SJCRH30 (cell line): ENCODE results near the gene MRRF. TPM values are rescaled to one million over a fixed set of nuclear protein-coding genes. Genes with fewer than 3 reads are reported as not detected.
A peak's percentile ranks its signal among the peaks of the same experiment; 100 is the strongest.

Experiments used
- DNase-seq, 2 experiments: peaks; one replicate each; pipeline ENCODE4 v3.0.0-alpha.2; 2015 to 2020
- H3K27ac ChIP-seq: fragments of 250-450 bp; sonication (Bioruptor Pico); 2 replicates; pipeline ENCODE4 v1.5.1; 2020; ENCODE audit warnings: mild to moderate bottlenecking, moderate library complexity
- H3K27me3 ChIP-seq: fragments of 250-450 bp; sonication (Bioruptor Pico); 2 replicates; pipeline ENCODE4 v1.5.1; 2020; ENCODE audit warnings: mild to moderate bottlenecking, moderate library complexity
- H3K36me3 ChIP-seq: fragments of 250-450 bp; sonication (Bioruptor Pico); 2 replicates; pipeline ENCODE4 v1.5.1; 2020; ENCODE audit warnings: mild to moderate bottlenecking, moderate library complexity
- H3K4me1 ChIP-seq: fragments of 250-450 bp; sonication (Bioruptor Pico); 2 replicates; pipeline ENCODE4 v1.5.1; 2020; ENCODE audit warnings: mild to moderate bottlenecking, moderate library complexity
- H3K4me3 ChIP-seq: fragments of 250-450 bp; sonication (Bioruptor Pico); 2 replicates; pipeline ENCODE4 v1.5.1; 2020; ENCODE audit warnings: mild to moderate bottlenecking, moderate library complexity
- H3K9me3 ChIP-seq: fragments of 250-450 bp; sonication (Bioruptor Pico); replicated peaks from 2 replicates; pipeline ENCODE4 v1.5.1; 2020; ENCODE audit warnings: mild to moderate bottlenecking, moderate library complexity
- total RNA-seq: library from RNA; depleted of rRNA; stranded (reverse); fragments of >200 nt; shearing (Covaris generic); gene quantifications from 2 replicates; pipeline ENCODE4 v1.2.3, GENCODE V29; 2014

MRRF gene
- total RNA-seq, 1 experiment from 2014 or later, result 68.0 TPM

DNA sequence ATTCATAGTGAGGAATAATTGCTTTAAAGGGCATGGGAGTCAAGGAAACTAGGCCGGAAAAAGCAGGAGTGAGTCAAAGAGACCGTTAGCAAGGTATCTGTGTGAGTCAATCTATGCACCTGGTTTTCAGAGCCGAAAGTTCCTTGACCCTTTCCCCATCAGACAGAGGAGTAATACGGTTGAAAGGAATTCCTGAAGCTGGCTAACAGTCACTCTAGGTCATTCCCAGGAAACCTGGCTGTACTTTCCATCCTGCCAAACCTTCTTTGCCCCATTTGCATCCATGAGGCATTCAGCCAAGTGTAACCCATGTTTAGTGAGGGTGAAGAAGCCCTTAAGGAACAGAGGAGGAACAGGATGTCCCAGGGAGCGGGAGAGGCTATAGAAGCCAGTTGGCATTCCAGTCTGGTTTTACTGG lies 16.2 kb upstream of the MRRF start:
- H3K27ac ChIP-seq, result no peak overlapping the region
- H3K4me1 ChIP-seq, result no peaks in the 10 kb centered on the region; the same call in 1 of the 2 replicates

GRCh38 chr9:122251351-122251750 lies 13.3 kb upstream of the MRRF start:
- no peaks in the 10 kb centered on the region; the same call in 1 of the 2 replicates for H3K4me1 ChIP-seq
- H3K36me3 ChIP-seq, result peaks cover 58% of the 10 kb centered on the region
- no peaks in the 10 kb centered on the region for H3K27me3 ChIP-seq

More for the DNA sequence above, 16.2 kb upstream of the MRRF start:
- Histone ChIP-seq H3K9me3 (no peaks in the 10 kb centered on the region), H3K36me3 (peaks cover 80% of the 10 kb centered on the region), H3K27me3 (no peaks in the 10 kb centered on the region), H3K4me3 (no peak overlapping the region)
- DNase-seq, result no peak

GRCh38 chr9:122252796-122253195 lies 11.9 kb upstream of the MRRF start:
- Histone ChIP-seq H3K36me3 (peaks cover 51% of the 10 kb centered on the region), H3K27me3 (no peaks in the 10 kb centered on the region), H3K4me1 (no peaks in the 10 kb centered on the region; the same call in 1 of the 2 replicates), H3K27ac (no peak overlapping the region), H3K9me3 (no peaks in the 10 kb centered on the region), H3K4me3 (no peak overlapping the region)
- DNase-seq, result no peak

More at GRCh38 chr9:122251351-122251750, 13.3 kb upstream of the MRRF start:
- Histone ChIP-seq H3K4me3 (no peak overlapping the region), H3K9me3 (no peaks in the 10 kb centered on the region), H3K27ac (no peak overlapping the region)
- DNase-seq, result no peak

- H3K9me3 ChIP-seq, result no peaks in the 10 kb centered on the region
- peaks cover 47% of the 10 kb centered on the region for H3K36me3 ChIP-seq
- H3K27ac ChIP-seq, result no peak overlapping the region
- no peak for DNase-seq
- H3K4me3 ChIP-seq, result no peak overlapping the region
- H3K27me3 ChIP-seq, result no peaks in the 10 kb centered on the region
- H3K4me1 ChIP-seq, result no peaks in the 10 kb centered on the region; the same call in 1 of the 2 replicates
Measured at GRCh38 chr9:122254761-122255160, 9.9 kb upstream of the MRRF start.

GRCh38 chr9:122256206-122256605 lies 8.5 kb upstream of the MRRF start:
- Histone ChIP-seq H3K27me3 (no peaks in the 10 kb centered on the region), H3K4me3 (no peak overlapping the region), H3K36me3 (peaks cover 36% of the 10 kb centered on the region), H3K4me1 (no peaks in the 10 kb centered on the region; the same call in 1 of the 2 replicates), H3K27ac (no peak overlapping the region), H3K9me3 (no peaks in the 10 kb centered on the region)
- DNase-seq, result no peak

- peaks cover 7% of the 10 kb centered on the region for H3K4me1 ChIP-seq
- peaks cover 15% of the 10 kb centered on the region; the same call in 1 of the 2 replicates for H3K36me3 ChIP-seq
- no peak overlapping the region for H3K4me3 ChIP-seq
- H3K27me3 ChIP-seq, result no peaks in the 10 kb centered on the region
- no peak overlapping the region for H3K27ac ChIP-seq
- H3K9me3 ChIP-seq, result no peaks in the 10 kb centered on the region
- DNase-seq, result no peak
Measured at GRCh38 chr9:122258886-122259415, 5.7 kb upstream of the MRRF start.

- peak; percentile 81 to 84 for DNase-seq
Measured at GRCh38 chr9:122261469-122261881, 3.2 kb upstream of the MRRF start.

GRCh38 chr9:122262073-122262472 lies 2.6 kb upstream of the MRRF start:
- Histone ChIP-seq H3K9me3 (no peaks in the 10 kb centered on the region), H3K4me3 (no peak overlapping the region), H3K36me3 (peaks cover 10% of the 10 kb centered on the region; the same call in 1 of the 2 replicates), H3K27me3 (no peaks in the 10 kb centered on the region), H3K27ac (no peak overlapping the region), H3K4me1 (peaks cover 7% of the 10 kb centered on the region)
- no peak for DNase-seq

More at GRCh38 chr9:122261469-122261881, 3.2 kb upstream of the MRRF start:
- no peaks in the 10 kb centered on the region for H3K27me3 ChIP-seq
- no peak overlapping the region for H3K4me3 ChIP-seq
- peaks cover 7% of the 10 kb centered on the region for H3K4me1 ChIP-seq
- H3K27ac ChIP-seq, result no peak overlapping the region
- H3K9me3 ChIP-seq, result no peaks in the 10 kb centered on the region
- peaks cover 10% of the 10 kb centered on the region; the same call in 1 of the 2 replicates for H3K36me3 ChIP-seq

GRCh38 chr9:122263699-122264349 lies 858 bp upstream of the MRRF start:
- no peak for DNase-seq
- 0 out of 2 replicates have a peak, but pooled peaks cover 5% of the 10 kb centered on the region for H3K36me3 ChIP-seq
- H3K27me3 ChIP-seq, result no peaks in the 10 kb centered on the region
- H3K27ac ChIP-seq, result peak overlapping the region; percentile 84
- H3K4me3 ChIP-seq, result peak overlapping the region; percentile 80
- H3K4me1 ChIP-seq, result peaks cover 7% of the 10 kb centered on the region
- no peaks in the 10 kb centered on the region for H3K9me3 ChIP-seq

DNA sequence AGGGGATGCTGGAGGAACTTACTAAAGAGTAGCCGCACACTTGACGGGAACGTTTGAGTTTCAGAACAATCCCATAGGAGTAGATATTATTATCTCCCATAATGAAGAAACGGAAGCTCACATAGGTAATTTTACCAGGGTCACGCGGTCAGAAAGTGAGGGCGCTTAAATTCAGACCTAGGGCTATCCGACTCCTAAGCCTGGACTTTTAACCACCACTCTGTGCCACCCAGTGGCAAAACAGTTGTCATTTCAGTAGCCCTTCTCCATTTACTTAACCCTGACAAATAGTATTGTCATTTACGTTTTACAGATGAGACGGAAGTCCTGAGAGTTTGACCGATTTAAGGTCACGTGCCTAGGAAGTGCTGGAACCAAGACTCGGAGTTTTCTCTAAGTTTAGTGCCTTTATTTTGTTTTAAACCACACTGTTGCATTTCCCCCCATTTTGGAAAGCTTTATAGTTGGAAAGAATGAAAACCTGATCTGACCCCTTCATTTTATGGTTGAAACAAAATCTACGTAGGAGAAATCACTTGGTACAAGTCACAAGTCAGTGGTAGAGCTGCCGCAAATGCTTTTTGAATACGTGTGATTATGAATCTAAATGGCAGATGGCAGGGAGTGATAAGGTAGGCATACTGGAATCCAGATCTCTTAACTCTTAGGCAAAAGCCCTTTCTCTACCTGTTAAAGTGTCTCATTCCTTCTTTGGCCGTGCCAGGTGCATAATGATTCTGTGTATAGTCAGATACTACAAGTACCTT lies 650 bp downstream of the MRRF start:
- peak overlapping the region; percentile 80 for H3K4me3 ChIP-seq
- no peaks in the 10 kb centered on the region for H3K27me3 ChIP-seq
- H3K4me1 ChIP-seq, result peaks cover 7% of the 10 kb centered on the region
- DNase-seq, result no peak
- H3K9me3 ChIP-seq, result no peaks in the 10 kb centered on the region
- H3K27ac ChIP-seq, result peak overlapping the region; percentile 84
- H3K36me3 ChIP-seq, result no peaks in the 10 kb centered on the region

GRCh38 chr9:122268041-122268814 lies 3.5 kb downstream of the MRRF start:
- H3K27me3 ChIP-seq, result no peaks in the 10 kb centered on the region
- no peaks in the 10 kb centered on the region for H3K4me1 ChIP-seq
- peaks cover 17% of the 10 kb centered on the region for H3K36me3 ChIP-seq
- H3K27ac ChIP-seq, result no peak overlapping the region
- H3K9me3 ChIP-seq, result no peaks in the 10 kb centered on the region
- no peak overlapping the region for H3K4me3 ChIP-seq
- no peak for DNase-seq

DNA sequence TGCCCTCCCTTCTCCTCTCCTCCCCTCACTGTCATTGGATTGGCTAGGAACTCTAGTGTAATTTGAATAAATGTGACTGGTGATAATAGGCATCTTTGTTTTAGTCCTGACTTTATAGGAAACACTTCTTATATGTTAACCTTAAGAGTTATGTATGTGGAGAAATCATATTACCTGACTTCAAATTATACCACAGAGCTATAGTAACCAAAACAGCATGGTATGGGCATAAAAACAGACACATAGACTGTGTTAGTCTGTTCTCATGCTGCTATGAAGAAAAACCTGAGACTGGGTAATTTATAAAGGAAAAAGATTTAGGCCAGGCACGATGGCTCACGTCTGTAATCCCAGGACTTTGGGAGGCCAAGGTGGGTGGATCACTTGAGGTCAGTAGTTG lies 9.4 kb downstream of the MRRF start:
- DNase-seq, result no peak
- H3K27ac ChIP-seq, result no peak overlapping the region
- peaks cover 10% of the 10 kb centered on the region for H3K9me3 ChIP-seq
- H3K4me3 ChIP-seq, result no peak overlapping the region
- H3K36me3 ChIP-seq, result peaks cover 47% of the 10 kb centered on the region
- no peaks in the 10 kb centered on the region for H3K27me3 ChIP-seq
- H3K4me1 ChIP-seq, result no peaks in the 10 kb centered on the region

DNA sequence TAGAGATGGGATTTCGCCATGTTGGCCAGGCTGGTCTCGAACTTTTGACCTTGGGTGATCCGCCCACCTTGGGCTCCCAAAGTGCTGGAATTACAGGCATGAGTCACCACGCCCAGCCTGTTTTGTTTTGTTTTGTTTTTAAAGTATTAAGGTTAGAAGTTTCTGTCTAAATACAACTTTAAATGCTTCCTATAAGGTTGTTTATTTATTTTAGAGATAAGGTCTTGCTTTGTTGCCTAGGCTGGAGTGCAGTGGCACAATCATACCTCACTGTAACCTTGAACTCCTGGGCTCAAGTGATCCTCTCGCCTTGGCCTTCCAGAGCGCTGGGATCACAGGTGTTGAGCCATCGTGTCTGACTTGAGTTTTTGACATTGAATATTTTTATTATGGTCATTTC lies 11.4 kb downstream of the MRRF start:
- H3K4me3 ChIP-seq, result no peak overlapping the region
- H3K9me3 ChIP-seq, result peaks cover 10% of the 10 kb centered on the region
- no peaks in the 10 kb centered on the region for H3K27me3 ChIP-seq
- no peaks in the 10 kb centered on the region for H3K4me1 ChIP-seq
- no peak overlapping the region for H3K27ac ChIP-seq
- peaks cover 51% of the 10 kb centered on the region for H3K36me3 ChIP-seq
- DNase-seq, result no peak

DNA sequence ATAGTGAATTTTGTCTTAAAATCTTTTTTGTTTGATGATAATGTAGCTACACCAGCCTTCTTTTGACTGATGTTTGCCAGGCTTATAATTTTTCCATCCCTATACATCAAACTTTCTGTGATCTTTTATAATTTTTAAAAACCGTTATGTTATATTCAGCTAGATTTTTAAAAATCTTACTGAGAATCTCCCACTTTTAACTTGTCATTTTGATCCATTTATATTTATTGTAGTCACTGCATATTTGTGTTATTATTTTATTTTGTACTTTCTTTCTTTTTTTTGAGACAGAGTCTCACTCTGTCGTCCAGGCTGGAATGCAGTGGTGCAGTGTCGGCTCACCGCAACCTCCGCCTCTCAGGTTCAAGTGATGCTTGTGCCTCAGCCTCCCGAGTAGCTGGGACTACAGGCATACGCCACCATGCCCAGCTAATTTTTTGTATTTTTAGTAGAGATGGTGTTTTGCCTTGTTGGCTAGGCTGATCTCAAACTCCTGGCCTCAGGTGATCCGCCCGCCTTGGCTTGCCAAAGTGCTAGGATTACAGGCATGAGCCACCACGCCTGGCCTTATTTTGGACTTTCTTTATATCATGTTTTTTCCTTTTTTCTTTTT lies 12.7 kb downstream of the MRRF start:
- Histone ChIP-seq H3K27me3 (no peaks in the 10 kb centered on the region), H3K27ac (no peak overlapping the region), H3K4me3 (no peak overlapping the region), H3K4me1 (no peaks in the 10 kb centered on the region), H3K9me3 (peaks cover 10% of the 10 kb centered on the region), H3K36me3 (peaks cover 44% of the 10 kb centered on the region)
- DNase-seq, result no peak
